HG02840 (cell line): ENCODE measurements around the gene ARHGAP11A.
"Not testable (repeated sequence)": the region's sequence is repeated elsewhere in the genome, so short reads cannot be mapped to it uniquely, and the experiment has no call there.

Experiments
- ATAC-seq: cut with Tn5 transposase; IDR thresholded peaks from one replicate; pipeline ENCODE4 v1.9.1; 2021; ENCODE audit warnings: mild to moderate bottlenecking, moderate library complexity, moderate number of reproducible peaks; ENCODE audit not compliant: unreplicated experiment, low FRiP score

Gene ARHGAP11A, protein sequence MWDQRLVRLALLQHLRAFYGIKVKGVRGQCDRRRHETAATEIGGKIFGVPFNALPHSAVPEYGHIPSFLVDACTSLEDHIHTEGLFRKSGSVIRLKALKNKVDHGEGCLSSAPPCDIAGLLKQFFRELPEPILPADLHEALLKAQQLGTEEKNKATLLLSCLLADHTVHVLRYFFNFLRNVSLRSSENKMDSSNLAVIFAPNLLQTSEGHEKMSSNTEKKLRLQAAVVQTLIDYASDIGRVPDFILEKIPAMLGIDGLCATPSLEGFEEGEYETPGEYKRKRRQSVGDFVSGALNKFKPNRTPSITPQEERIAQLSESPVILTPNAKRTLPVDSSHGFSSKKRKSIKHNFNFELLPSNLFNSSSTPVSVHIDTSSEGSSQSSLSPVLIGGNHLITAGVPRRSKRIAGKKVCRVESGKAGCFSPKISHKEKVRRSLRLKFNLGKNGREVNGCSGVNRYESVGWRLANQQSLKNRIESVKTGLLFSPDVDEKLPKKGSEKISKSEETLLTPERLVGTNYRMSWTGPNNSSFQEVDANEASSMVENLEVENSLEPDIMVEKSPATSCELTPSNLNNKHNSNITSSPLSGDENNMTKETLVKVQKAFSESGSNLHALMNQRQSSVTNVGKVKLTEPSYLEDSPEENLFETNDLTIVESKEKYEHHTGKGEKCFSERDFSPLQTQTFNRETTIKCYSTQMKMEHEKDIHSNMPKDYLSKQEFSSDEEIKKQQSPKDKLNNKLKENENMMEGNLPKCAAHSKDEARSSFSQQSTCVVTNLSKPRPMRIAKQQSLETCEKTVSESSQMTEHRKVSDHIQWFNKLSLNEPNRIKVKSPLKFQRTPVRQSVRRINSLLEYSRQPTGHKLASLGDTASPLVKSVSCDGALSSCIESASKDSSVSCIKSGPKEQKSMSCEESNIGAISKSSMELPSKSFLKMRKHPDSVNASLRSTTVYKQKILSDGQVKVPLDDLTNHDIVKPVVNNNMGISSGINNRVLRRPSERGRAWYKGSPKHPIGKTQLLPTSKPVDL

GRCh38 chr15:32615051-32615870 lies at the start of gene ARHGAP11A:
TSS of gene ARHGAP11A (plus strand) at chr15:32615504. CDS start at chr15:32616212, 708 bp downstream.
- peak; percentile 71 for ATAC-seq

GRCh38 chr15:32568988-32569387 lies 46.3 kb upstream of the ARHGAP11A start:
- ATAC-seq = not testable (repeated sequence)

GRCh38 chr15:32578482-32578881 lies 36.8 kb upstream of the ARHGAP11A start:
- not testable (repeated sequence) for ATAC-seq

DNA sequence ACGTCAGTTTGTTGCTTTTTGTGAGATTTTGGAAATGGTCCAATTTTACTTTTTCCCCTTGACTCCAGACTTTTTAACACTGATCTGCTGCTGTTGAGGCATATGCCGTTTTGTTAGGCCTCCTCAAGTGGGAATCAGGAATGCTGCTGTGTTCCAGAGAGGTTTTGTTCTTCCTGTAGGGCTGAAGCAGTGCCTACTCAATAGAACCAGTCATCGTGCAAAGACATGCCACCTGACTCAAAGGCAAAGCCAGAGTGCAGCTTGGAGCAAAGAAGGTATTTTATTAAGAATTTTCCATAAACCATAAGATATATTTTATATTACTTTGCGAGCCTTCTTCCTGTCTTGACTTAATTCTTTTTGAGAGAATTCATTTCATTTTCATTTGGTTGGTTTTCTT lies 29.5 kb upstream of the ARHGAP11A start:
- ATAC-seq = not testable (repeated sequence)

GRCh38 chr15:32593151-32593550 lies 22.2 kb upstream of the ARHGAP11A start, which contains the start of gene GOLGA8N:
TSS of gene GOLGA8N (plus strand) at chr15:32593456.
- not testable (repeated sequence) for ATAC-seq

DNA sequence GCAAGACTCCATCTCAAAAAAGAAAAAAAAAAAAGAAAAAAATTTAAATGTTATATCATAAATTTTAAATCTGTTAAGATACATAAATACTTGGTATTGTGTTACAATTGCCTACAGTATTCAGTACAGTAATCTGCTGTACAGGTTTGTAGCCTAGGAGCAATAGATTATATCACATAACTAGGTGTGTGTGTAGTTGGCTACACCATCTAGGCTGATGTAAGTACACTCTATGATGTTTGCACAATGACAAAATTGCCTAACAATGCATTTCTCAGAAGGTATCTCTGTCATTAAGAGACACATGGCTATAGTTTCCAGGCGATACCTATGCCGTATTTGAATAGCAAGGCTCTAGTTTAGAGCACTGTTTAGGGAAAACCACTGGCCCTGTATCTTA lies 5.8 kb upstream of the ARHGAP11A start:
- not testable (repeated sequence) for ATAC-seq

- ATAC-seq = not testable (repeated sequence)
Observed at GRCh38 chr15:32610719-32611118, 4.6 kb upstream of the ARHGAP11A start.

GRCh38 chr15:32614712-32615050 lies 623 bp upstream of the ARHGAP11A start:
- ATAC-seq = peak; percentile 16

GRCh38 chr15:32615871-32616426 lies 645 bp downstream of the ARHGAP11A start:
- ATAC-seq = peak; percentile 5

GRCh38 chr15:32636410-32636809 lies 21.1 kb downstream of the ARHGAP11A start:
- no peak for ATAC-seq

- no peak for ATAC-seq
Observed at GRCh38 chr15:32636908-32637567, 21.7 kb downstream of the ARHGAP11A start.

GRCh38 chr15:32637704-32638103 lies 22.4 kb downstream of the ARHGAP11A start:
- ATAC-seq = no peak

DNA sequence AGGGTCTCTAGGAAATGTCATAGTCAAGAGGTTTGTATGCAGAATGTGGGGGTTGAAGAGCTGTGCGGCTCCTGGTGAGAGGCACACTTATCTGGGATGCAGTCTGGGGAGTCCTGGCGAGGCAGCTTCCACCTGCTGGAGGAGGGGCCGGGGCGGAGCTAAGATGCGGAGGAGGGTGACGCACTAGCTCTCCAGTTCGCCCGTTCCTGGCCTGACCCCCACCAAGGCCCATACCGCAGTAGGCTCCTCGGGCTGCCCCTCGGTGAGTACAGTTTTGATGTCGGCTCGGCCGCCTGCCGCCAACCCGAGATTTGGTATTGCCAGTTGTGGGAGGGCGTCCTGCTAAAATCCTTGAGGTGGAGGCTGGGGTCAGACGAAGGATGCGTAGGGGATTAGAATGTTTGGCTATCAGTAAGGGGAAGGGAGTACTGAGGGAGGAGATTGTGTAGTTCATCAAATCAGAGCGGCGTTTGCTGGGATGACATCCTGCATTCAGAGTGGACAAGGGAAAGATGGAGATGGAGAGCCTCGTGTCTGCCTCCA lies 26.3 kb downstream of the ARHGAP11A start, which contains the start of gene SCG5:
Gene SCG5, plus strand, starts transcription at position 194 of the 543 bp plus-strand sequence. CDS start 1,883 bp downstream, outside the sequence.
- ATAC-seq = no peak

DNA sequence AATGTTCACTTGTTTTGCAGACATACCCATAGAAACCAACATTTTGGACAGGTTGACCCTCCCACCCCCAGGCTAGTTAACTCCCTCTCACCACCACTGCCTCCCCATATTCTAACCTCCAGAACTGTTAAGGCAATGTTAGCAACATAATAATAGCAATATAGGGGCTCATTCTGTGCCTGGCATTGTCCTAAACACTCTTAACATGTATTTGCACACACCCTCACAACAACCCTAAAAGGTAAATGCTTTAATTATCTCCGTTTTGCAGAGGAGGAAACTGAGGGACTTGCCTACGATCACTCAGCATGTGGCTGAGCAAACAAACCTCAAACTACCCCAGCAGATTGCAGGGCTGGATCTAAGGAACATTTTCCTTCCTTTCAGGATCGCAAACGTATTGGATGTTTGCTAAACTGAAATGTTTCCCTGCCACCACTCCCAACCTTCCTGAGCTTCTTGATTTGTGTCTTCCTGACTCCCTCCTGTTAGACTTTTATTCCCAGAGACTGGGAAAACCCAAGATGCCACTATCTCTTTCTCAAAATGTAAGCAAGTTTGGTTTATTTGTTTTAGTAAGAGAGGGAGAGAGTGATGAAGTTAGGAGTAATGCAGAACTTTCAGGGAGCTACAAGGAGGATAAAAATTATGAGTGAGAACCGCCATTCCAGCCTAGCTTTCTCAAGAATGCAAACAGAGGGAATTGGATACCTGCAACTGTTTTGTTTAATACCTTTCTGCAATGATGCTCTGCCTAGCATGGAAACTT lies 27.5 kb downstream of the ARHGAP11A start:
- no peak for ATAC-seq

GRCh38 chr15:32643907-32644445 lies 28.7 kb downstream of the ARHGAP11A start:
- ATAC-seq = no peak

- ATAC-seq = no peak
Observed at GRCh38 chr15:32646291-32646690, 31.0 kb downstream of the ARHGAP11A start.

DNA sequence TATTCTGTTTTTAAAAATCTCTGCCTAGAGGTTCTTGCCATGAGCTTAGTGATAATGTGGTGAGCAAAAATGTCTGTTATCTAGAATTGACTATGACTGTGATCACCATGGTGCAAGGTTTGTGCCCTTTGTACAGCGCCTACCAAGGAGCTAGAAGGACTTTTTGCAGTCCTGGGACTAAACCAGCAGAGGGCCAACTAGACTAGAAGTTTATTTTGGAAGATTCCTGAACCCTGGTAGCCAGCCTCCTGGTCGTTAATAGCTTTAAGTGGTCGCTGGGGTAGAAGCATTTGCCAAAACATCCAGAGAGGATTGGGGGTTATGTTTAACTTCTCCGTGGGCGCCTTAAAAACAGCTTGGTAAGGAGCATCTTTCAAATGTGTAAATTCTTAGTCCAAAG lies 34.0 kb downstream of the ARHGAP11A start:
- ATAC-seq = no peak
